ENCODE data around the gene PPM1D. TPM values are rescaled to one million over a fixed set of nuclear protein-coding genes. Genes with fewer than 3 reads are reported as not detected.
A peak's percentile ranks its signal among the peaks of the same experiment; 100 is the strongest.

The PPM1D gene
- total RNA-seq, 1 donor from 2014 or later: 21.2 TPM

DNA sequence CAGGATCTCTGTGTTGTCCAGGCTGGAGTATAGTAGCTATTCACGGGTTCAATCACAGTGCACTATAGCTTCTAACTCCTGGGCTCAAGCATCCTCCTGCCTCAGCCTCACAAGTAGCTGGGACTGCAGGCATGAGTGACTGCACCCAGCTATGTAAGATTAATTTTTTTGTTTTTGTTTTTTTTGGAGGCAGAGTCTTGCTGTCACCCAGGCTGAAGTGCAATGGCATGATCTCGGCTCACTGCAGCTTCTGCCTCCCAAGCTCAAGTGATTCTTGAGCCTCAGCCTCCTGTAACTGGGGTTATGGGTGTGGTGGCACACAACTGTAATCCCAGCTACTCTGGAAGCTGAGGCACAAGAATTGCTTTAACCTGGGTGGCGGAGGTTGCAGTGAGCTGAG lies 15.8 kb downstream of the PPM1D start:
- Mint-ChIP-seq H3K9me3 (ENCODE audit: low read depth) (no peaks in the 10 kb centered on the region), H3K36me3 (ENCODE audit: insufficient read depth) (peaks cover 6% of the 10 kb centered on the region), H3K27ac (no peak overlapping the region), H3K4me3 (ENCODE audit: low read depth) (no peak overlapping the region), H3K27me3 (no peaks in the 10 kb centered on the region), H3K4me1 (ENCODE audit: low read depth) (peaks cover 1% of the 10 kb centered on the region)
- DNase-seq (ENCODE audit: low spot score, unreplicated experiment): no peak
- TF ChIP-seq, protein P1, sequence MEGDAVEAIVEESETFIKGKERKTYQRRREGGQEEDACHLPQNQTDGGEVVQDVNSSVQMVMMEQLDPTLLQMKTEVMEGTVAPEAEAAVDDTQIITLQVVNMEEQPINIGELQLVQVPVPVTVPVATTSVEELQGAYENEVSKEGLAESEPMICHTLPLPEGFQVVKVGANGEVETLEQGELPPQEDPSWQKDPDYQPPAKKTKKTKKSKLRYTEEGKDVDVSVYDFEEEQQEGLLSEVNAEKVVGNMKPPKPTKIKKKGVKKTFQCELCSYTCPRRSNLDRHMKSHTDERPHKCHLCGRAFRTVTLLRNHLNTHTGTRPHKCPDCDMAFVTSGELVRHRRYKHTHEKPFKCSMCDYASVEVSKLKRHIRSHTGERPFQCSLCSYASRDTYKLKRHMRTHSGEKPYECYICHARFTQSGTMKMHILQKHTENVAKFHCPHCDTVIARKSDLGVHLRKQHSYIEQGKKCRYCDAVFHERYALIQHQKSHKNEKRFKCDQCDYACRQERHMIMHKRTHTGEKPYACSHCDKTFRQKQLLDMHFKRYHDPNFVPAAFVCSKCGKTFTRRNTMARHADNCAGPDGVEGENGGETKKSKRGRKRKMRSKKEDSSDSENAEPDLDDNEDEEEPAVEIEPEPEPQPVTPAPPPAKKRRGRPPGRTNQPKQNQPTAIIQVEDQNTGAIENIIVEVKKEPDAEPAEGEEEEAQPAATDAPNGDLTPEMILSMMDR (IDR thresholded peaks at IDR 0.05; ENCODE audit: unreplicated experiment): no peak

DNA sequence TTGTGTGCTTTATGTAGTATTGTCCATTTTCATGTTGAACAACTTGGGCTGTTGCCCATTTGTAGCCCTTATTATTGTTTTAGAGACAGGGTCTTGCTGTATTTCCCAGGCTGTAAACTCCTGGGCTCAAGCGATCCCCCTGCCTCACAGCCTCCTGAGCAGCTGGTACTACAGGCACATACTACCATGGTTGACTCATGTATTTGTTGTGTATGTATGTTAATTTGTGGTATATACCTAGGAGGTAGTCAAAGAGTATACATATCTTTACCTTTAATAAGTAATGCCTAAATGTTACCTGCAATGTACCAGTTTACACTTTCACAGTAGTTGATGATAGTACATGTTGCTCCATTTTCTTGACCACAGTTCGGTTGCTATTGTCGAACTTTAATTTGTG lies 18.1 kb downstream of the PPM1D start:
- Mint-ChIP-seq H3K9me3 (ENCODE audit: low read depth) (no peaks in the 10 kb centered on the region), H3K27ac (no peak overlapping the region), H3K4me3 (ENCODE audit: low read depth) (no peak overlapping the region), H3K36me3 (ENCODE audit: insufficient read depth) (peaks cover 6% of the 10 kb centered on the region), H3K4me1 (ENCODE audit: low read depth) (peaks cover 1% of the 10 kb centered on the region), H3K27me3 (no peaks in the 10 kb centered on the region)
- TF ChIP-seq, protein P1 (IDR thresholded peaks at IDR 0.05; ENCODE audit: unreplicated experiment): no peak
- DNase-seq (ENCODE audit: low spot score, unreplicated experiment): no peak

DNA sequence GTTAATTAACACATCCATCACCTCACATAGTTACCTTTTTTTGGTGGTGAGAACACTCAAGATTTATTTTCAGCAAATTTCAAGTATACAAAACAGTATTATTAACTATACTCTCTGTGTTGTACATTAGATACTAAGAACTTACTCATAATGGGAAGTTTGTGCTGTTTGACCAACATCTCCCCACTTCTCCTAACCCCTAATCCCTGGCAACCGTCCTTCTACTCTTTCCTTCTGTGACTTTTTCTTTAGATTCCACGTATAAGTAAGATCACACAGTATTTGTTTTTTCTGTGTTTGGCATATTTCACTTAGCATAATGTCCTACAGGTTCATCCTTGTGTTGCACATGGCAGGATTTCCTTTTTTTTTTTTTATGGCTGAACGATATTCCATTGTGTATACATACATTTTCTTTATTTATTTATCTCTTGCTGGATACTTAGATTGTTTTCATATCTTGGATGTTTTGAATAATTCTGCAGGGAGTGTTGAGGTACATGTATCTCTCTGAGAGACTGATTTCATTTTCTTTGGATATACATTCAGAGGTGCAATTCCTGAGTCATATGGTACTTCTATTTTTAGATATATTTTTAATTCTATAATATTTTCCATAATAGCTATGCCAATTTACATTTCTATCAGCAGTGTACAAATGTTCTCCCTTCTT lies 19.0 kb downstream of the PPM1D start:
- no peaks in the 10 kb centered on the region for H3K9me3 Mint-ChIP-seq (ENCODE audit: low read depth)

DNA sequence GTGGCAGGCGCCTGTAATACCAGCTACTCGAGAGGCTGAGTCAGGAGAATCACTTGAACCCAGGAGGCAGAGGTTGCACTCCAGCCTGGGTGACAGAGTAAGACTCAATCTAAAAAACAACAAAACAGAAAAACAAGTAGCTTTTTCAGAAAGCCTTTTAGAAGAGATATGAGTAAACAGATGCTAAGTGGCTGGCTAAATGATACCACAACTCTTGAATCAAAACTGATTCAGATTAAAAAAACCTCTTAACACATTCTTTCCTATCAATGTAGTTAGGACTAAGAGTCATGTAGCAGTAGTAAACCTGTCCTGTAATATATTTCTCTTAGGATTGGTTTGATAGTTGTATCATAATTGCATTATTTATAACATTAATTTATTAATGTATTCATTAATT lies 23.0 kb downstream of the PPM1D start:
- no peak for DNase-seq (ENCODE audit: low spot score, unreplicated experiment)
- TF ChIP-seq, protein P1 (IDR thresholded peaks at IDR 0.05; ENCODE audit: unreplicated experiment): no peak
- Mint-ChIP-seq H3K27ac (no peak overlapping the region), H3K4me3 (ENCODE audit: low read depth) (no peak overlapping the region), H3K4me1 (ENCODE audit: low read depth) (peaks cover 5% of the 10 kb centered on the region), H3K27me3 (no peaks in the 10 kb centered on the region), H3K9me3 (ENCODE audit: low read depth) (no peaks in the 10 kb centered on the region), H3K36me3 (ENCODE audit: insufficient read depth) (peaks cover 3% of the 10 kb centered on the region)

More for the DNA sequence above, 19.0 kb downstream of the PPM1D start:
- Mint-ChIP-seq H3K36me3 (ENCODE audit: insufficient read depth) (peaks cover 6% of the 10 kb centered on the region), H3K4me3 (ENCODE audit: low read depth) (no peak overlapping the region), H3K27me3 (no peaks in the 10 kb centered on the region), H3K4me1 (ENCODE audit: low read depth) (peaks cover 1% of the 10 kb centered on the region), H3K27ac (peak overlapping the region; percentile 19)
- no peak for DNase-seq (ENCODE audit: low spot score, unreplicated experiment)
- TF ChIP-seq, protein P1 (IDR thresholded peaks at IDR 0.05; ENCODE audit: unreplicated experiment): no peak

DNA sequence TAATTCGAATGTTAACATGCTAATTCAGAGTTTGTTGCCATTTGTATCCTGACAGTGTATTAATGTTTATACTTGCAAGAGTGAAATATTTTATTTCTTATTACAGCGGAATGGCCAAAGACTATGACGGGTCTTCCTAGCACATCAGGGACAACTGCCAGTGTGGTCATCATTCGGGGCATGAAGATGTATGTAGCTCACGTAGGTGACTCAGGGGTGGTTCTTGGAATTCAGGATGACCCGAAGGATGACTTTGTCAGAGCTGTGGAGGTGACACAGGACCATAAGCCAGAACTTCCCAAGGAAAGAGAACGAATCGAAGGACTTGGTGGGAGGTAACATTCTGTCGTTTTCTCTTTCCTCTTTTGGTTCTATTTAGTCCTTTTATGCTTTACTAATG lies 23.4 kb downstream of the PPM1D start:
- TF ChIP-seq, protein P1 (IDR thresholded peaks at IDR 0.05; ENCODE audit: unreplicated experiment): no peak
- Mint-ChIP-seq H3K27me3 (no peaks in the 10 kb centered on the region), H3K36me3 (ENCODE audit: insufficient read depth) (peaks cover 7% of the 10 kb centered on the region), H3K4me3 (ENCODE audit: low read depth) (no peak overlapping the region), H3K4me1 (ENCODE audit: low read depth) (peaks cover 8% of the 10 kb centered on the region), H3K9me3 (ENCODE audit: low read depth) (no peaks in the 10 kb centered on the region), H3K27ac (no peak overlapping the region)
- DNase-seq (ENCODE audit: low spot score, unreplicated experiment): no peak

Measured in progenitor cell of endocrine pancreas (in vitro differentiated cells).